Measurements from ENCODE around the gene MCFD2.
"Not testable (repeated sequence)": the region's sequence is repeated elsewhere in the genome, so short reads cannot be mapped to it uniquely, and the experiment has no call there.

The MCFD2 gene

DNA sequence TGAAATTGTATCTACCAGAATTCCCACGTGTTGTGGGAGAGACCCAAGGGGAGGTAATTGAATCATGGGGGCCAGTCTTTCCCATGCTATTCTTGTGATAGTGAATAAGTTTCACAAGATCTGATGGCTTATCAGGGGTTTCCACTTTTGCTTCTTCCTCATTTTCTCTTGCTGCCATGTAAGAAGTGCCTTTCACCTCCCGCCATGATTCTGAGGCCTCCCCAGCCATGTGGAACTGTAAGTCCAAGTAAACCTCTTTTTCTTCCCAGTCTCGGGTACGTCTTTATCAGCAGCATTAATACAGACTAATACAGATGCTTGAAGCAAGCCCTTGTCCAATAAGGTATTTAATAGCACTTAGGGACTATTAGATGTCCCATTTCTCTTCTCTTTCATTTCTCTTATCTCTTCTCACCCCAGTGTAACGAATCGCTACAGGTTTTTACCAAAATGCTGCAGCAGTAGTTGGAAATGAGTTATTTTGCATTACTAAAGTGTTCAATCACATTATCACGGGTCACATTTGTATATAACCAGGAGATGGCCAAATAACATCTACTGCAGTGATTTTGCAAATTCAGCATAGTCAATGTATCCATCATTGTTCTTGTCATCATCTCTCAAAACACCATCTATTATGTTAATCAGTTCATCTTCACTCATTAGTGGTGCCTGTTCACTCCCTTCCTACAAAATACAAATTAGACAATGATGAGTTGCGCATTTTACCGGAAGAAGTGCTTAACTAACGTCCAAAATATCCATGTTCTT, 10.5 kb downstream of the MCFD2 start:
- DNase-seq (ENCODE audit: low read depth in 2 of 2, low spot score in 1 of 2) = not testable (repeated sequence)

GRCh38 chr2:46902980-46903379, 12.6 kb downstream of the MCFD2 start:
- not testable (repeated sequence) for DNase-seq (ENCODE audit: low read depth in 2 of 2, low spot score in 1 of 2)

DNA sequence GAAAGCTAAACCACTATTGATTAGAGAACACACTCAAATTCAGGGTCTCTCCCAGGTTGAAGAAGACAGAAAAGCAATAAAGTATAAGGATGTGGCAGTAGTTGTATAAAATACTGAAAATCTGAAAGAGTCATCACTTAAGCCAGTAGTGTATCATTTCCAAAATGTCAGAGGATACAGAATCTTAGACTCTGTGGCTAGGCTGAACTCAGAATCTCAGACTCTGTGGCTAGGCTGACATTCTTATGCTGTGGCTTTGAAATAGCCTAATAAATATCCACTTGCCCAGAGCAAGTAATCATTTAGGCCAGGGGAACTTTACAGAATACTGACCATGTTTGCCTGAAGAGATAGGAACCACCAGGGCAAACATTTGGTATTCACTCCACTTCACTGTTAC, 13.1 kb downstream of the MCFD2 start:
- no peak for DNase-seq (ENCODE audit: low read depth in 2 of 2, low spot score in 1 of 2)

DNA sequence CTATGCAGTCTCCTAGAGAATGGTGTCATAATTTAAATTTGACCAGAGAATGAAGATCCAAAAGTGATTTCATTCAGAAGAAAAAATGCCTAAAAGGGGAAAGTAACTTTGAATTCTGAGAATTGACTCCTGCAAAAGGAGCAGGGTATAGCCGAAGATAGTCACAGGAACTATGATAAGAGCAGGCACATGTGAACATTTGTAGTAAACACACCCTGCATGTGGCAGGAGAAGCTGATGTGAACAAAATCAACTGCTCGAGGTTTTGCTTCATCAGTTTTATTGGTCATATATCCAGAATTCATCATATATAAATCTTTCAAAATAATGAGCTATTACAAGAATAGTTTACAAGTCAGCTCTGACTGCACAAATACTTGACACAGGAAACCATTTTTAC, 14.0 kb downstream of the MCFD2 start:
- DNase-seq (ENCODE audit: low read depth in 2 of 2, low spot score in 1 of 2) = no peak

DNA sequence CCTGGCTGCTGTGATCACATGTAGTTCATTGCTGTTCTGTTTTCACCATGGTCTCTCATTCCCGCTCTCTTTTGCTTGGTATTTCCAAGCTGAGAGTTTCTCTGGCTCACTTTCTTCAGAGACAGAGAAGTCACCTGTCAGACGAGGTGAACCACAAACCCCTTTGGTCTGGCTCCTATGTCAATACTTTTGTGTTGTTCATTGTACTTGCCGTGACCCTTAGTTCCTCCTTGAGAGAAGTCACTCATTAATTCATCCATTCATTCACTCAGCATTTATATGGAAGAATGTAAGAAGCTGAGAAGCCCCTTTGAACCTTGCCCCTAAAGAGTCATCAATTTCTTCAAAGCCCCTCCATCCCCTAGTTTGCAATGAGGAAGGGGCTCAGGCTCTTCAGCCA, 15.2 kb downstream of the MCFD2 start:
- DNase-seq (ENCODE audit: low read depth in 2 of 2, low spot score in 1 of 2) = no peak

DNA sequence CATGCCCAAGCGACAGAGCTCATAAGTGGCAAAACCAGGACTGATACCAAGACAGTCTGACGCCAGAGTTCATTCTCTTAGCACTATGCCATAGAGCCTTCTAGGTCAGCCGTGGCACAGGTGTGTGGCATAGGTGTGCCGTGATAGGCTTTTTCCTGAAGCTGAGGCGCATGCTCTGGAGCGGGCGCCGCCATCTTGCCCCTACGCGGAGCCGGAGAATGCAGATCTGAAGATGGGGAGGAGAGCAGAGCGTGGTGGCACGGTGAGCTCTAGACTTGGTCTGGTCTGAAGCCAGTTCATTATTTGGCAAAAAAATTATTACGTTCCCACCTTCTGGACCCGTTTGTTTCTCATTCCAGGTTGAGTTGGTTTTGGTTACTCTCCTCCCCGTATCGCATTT, 16.6 kb downstream of the MCFD2 start:
- DNase-seq (ENCODE audit: low read depth in 2 of 2, low spot score in 1 of 2) = no peak

GRCh38 chr2:46898024-46898423, 17.6 kb downstream of the MCFD2 start:
- DNase-seq (ENCODE audit: low read depth in 2 of 2, low spot score in 1 of 2) = no peak

GRCh38 chr2:46893269-46893939, 22.2 kb downstream of the MCFD2 start:
- no peak for DNase-seq (ENCODE audit: low read depth in 2 of 2, low spot score in 1 of 2)

DNA sequence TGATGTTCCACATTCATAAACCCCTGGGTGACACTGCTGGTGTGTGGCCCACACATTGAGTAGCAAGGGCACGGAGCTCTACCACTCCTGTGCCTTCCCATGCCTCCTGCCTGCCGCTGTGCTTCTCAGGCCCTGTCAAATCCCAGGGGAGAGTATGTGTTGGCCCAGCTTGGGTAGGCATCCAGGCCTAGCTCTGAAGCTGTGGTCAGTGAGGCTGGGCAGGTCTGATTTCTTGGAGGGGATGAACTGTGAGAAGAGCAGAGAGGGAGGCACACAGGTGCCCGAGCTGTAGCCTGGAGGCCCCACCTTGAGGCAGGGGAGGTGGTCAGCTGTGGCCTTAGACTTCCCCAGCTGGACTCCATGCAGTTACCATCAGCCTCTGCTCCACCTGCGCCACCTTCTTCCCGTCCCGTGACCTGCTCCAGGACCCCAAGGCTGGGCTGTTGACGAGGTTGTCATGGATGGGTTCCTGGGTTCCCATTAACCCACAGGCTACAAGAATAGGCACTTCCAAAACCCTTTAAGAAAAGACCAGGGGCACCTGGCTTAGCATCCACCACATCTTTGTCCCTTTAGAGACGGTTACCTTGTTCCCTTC, 23.6 kb downstream of the MCFD2 start:
- DNase-seq (ENCODE audit: low read depth in 2 of 2, low spot score in 1 of 2) = no peak

GRCh38 chr2:46888421-46888952, 27.1 kb downstream of the MCFD2 start:
- no peak for DNase-seq (ENCODE audit: low read depth in 2 of 2, low spot score in 1 of 2)

DNA sequence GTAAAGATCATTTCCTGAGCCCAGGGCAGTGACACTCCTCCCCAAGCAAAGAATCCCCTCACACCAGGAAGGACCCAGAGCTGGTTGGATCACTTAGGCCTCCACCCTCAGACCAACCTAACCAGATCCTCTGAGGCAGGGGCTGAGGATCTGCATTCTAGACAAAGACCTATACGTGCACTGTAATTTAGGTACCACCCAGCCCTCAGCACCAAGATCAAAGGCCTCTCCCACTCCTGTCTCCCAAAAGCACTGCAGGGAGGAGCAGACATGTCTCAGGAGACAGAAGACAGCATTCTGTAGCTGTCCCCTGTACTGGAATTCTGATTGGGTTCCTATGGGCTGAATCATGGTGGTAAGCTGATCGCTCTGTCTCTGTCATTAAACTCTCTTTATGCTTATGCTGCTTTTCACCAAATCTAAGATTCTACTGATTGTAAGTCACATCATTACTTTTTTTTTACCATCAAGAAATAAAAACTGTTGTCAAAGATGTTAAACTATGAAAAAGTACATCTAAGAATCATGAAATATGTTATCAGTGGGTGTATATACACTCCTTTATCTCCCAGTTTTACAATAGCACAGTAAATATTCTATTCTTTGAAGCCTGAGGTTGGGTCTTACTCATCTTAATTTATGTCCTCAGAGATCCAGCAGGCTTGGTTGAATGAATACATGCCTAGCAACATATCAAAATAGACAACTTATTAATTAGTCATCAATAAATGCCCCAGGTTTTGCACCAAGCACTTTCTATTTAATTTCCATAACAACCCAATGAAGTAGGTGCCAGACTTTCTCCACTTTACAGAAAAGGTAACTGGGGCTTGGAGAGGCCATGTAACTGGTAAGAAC, 28.3 kb downstream of the MCFD2 start:
- DNase-seq (ENCODE audit: low read depth in 2 of 2, low spot score in 1 of 2) = no peak

DNA sequence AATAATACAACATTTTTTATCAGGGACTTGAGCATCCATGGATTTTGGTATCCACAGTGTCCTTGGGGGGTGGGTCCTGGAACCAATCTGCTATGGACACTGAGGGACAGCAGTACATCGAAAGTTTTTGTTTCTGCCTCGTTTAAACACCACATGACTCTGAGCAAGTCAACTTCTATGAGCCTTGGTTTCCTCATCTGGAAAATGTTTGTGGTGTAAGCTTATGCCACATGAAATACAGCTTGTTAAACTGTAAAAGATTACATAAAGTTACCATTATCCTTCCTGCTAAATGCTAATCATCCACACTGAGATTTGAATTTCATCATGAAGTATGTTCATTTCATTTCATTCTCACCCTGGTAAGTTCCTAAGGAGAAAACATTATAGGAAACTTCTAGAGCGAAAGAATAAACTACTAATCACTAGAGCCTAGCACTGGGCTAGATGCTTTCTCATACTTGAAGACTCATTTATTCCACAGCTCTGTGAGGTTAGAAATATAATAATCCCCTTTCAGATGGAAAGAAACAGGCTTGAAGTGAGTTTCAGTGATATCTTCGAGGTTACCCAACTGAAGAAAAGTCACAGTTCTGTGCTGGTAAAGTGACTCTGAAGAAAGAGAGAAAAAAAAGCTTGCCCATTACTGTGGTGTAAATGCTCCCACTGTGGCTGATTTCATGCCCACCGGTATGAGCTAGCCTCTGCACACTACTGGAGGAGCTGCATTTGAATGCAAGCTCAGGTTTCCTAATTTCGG, 29.2 kb downstream of the MCFD2 start:
- DNase-seq (ENCODE audit: low read depth in 2 of 2, low spot score in 1 of 2) = no peak

DNA sequence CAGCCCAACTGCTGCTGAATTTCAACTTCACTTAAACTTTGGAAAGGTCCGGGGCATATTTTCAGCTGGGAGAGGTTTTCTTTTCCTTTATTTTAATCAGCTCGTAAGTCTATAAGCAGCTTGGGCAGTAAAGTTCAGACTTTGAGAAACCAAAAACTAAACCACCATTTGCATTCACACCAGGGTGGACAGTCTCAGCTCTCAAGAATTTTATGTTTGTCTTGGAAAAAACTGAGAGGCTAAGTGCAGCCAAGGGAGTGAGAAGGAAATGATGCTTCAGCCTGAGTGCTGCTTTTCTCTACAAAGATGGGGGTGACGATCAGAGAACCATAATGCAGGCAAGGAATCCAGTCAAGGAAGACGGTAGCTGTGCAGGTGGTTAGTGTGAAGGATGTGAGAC, 30.2 kb downstream of the MCFD2 start:
- no peak for DNase-seq (ENCODE audit: low read depth in 2 of 2, low spot score in 1 of 2)

- no peak for DNase-seq (ENCODE audit: low read depth in 2 of 2, low spot score in 1 of 2)
Measured at GRCh38 chr2:46879511-46879910, 36.1 kb downstream of the MCFD2 start.

GRCh38 chr2:46878886-46879285, 36.7 kb downstream of the MCFD2 start:
- no peak for DNase-seq (ENCODE audit: low read depth in 2 of 2, low spot score in 1 of 2)

- DNase-seq (ENCODE audit: low read depth in 2 of 2, low spot score in 1 of 2) = no peak
Measured at GRCh38 chr2:46878240-46878877, 37.2 kb downstream of the MCFD2 start.

DNA sequence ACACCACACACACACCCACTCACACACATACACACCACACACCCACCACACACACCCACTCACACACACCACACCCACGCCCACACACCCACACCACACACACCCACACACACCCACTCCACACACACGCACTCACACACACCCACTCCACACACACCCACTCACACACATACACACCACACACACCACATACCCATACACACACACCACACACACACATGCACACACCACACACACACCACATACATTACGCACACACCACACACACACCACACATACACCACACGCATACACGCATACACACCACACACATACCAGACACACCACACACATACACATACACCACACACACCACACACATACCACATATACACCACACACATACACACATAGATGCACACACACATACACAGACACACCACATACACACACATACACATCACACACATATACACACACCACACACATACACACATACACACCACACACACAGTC, 37.9 kb downstream of the MCFD2 start:
- no peak for DNase-seq (ENCODE audit: low read depth in 2 of 2, low spot score in 1 of 2)

DNA sequence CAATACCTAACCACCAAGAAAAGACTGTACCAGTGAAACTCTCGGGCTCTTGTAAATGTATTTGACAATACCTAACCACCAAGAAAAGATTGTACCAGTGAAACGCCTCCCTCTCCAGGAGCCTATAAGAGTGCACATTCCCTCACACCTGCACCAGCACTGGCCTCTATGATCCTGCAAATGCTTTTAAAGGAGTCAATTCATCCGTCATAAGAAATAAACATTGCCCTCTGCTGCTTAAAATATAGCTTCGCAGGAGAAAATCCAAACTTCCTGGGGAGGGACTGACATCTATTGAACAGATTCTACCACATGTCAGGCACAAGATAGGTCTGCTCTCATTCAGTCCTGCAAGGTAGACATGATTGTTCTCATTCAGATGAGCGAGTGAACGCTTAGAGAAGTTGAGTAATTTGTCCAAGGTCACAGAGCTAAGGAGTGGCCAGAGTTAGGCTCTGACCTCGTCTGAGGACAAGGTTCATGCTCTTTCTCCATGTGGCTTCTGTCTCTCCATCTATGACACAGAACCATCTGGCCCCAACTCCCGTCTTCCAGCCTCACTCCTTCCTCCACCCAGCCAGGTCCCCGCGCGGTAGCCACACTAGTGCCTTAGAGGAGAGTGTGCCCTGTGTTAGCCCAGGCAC, 38.7 kb downstream of the MCFD2 start:
- DNase-seq (ENCODE audit: low read depth in 2 of 2, low spot score in 1 of 2) = no peak

DNA sequence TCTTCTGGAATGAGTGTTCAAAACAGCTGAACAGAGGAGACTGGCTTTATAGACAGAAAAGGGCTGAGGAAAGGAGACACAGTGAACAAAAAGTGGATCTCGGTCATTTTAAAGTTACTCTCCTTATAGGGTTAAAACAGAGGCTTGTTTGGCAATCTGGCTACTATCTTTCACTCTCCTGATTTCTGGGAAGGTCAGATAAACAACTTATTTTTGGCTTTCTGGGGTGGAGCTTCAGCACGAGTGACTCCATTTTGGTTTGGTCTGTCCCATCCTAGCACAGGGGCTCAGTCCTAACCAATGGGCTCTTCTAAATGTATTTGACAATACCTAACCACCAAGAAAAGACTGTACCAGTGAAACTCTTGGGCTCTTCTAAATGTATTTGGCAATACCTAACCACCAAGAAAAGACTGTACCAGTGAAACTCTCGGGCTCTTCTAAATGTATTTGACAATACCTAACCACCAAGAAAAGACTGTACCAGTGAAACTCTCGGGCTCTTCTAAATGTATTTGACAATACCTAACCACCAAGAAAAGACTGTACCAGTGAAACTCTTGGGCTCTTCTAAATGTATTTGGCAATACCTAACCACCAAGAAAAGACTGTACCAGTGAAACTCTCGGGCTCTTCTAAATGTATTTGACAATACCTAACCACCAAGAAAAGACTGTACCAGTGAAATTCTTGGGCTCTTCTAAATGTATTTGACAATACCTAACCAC, 39.5 kb downstream of the MCFD2 start:
- DNase-seq (ENCODE audit: low read depth in 2 of 2, low spot score in 1 of 2) = not testable (repeated sequence)

Measured in stimulated activated CD8-positive, alpha-beta memory T cell treated with anti-CD3 and anti-CD28 coated beads, Interleukin-4, amount 100 ng/mL, for 4 hours (primary cell).